ENCODE data around the gene FUCA1. TPM values are rescaled to one million over a fixed set of nuclear protein-coding genes. Genes with fewer than 3 reads are reported as not detected.
A peak's percentile ranks its signal among the peaks of the same experiment; 100 is the strongest.
"Not testable (repeated sequence)": the region's sequence is repeated elsewhere in the genome, so short reads cannot be mapped to it uniquely, and the experiment has no call there.

FUCA1 gene
- total RNA-seq, 1 donor = 7.8 TPM

- no peak for TF ChIP-seq CTCF (IDR thresholded peaks at IDR 0.05; ENCODE audit: insufficient read depth, low read depth, low read length)
- H3K4me3 ChIP-seq (ENCODE audit: low read depth, low read length) = peak overlapping the region; percentile 48
- DNase-seq (ENCODE audit: low read depth) = peak; percentile 53
Measured at GRCh38 chr1:23838401-23838866, 29.7 kb downstream of the FUCA1 start.

GRCh38 chr1:23837908-23838307 lies 30.2 kb downstream of the FUCA1 start:
- no peak for TF ChIP-seq CTCF (IDR thresholded peaks at IDR 0.05; ENCODE audit: insufficient read depth, low read depth, low read length)
- H3K4me3 ChIP-seq (ENCODE audit: low read depth, low read length) = peak overlapping the region; percentile 48
- no peak for DNase-seq (ENCODE audit: low read depth)

DNA sequence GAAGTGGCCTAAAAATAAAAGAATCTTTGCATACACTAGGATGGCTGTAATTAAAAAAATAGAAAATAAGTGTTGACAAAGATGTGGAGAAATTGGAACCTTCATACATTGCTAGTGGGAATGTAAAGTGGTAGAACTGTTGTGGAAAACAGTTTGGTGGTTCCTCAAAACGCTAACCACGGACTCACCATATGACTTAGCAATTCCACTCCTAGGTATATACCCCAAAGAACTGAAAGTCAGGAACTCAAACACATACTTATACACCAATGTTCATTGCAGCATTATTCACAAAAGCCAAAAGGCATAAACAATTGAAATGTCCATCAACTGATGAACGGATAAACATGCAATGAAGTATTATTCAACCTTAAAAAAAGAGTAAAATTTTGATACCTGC lies 32.1 kb downstream of the FUCA1 start:
- no peak for DNase-seq (ENCODE audit: low read depth)
- no peak for TF ChIP-seq CTCF (IDR thresholded peaks at IDR 0.05; ENCODE audit: insufficient read depth, low read depth, low read length)
- H3K4me3 ChIP-seq (ENCODE audit: low read depth, low read length) = no peak overlapping the region

- H3K4me3 ChIP-seq (ENCODE audit: low read depth, low read length); DNase-seq (ENCODE audit: low read depth): not testable (repeated sequence)
Measured at GRCh38 chr1:23834156-23834555, 33.9 kb downstream of the FUCA1 start.

DNA sequence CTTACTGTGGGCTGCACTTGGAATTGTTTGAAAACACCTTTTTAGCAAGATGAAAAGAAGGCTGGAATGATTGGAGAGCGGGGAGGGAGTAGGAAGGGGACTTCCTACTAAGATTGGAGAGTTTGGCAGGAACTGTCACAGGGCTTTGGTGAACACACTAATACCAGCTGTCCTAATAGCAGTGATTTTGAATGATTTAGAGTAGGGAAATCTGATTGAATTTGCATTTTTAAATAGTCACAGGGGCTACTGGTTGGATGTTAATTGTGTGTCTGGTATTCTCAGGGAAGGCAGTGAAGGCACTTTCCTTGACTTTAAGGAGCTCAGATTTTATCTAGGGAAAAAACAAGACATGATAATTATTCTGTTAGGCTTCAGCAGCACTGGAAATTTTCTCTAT lies 40.4 kb downstream of the FUCA1 start:
- H3K4me3 ChIP-seq (ENCODE audit: low read depth, low read length) = no peak overlapping the region
- no peak for DNase-seq (ENCODE audit: low read depth)
- no peak for TF ChIP-seq CTCF (IDR thresholded peaks at IDR 0.05; ENCODE audit: insufficient read depth, low read depth, low read length)

DNA sequence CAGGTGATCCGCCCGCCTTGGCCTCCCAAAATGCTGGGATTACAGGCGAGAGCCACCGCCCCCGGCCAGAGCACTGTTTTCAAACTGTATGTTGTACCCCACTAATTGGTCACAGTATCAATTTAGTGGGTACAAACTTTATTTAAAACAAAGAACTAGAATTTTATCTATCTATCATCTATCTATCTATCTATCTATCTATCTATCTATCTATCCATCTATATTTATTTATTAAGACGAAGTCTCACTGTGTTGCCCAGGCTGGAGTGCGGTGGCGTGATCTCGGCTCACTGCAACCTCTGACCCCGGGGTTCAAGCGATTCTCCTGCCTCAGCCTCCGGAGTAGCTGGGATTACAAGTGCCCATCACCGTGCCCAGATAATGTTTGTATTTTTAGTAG lies 41.5 kb downstream of the FUCA1 start:
- not testable (repeated sequence) for H3K4me3 ChIP-seq (ENCODE audit: low read depth, low read length); DNase-seq (ENCODE audit: low read depth)

GRCh38 chr1:23825762-23826522 lies 42.1 kb downstream of the FUCA1 start:
- H3K4me3 ChIP-seq (ENCODE audit: low read depth, low read length) = peak overlapping the region; percentile 95
- peak; percentile 3 for DNase-seq (ENCODE audit: low read depth)
- TF ChIP-seq CTCF (IDR thresholded peaks at IDR 0.05; ENCODE audit: insufficient read depth, low read depth, low read length) = no peak
